Measurements from ENCODE around the gene CTNNBL1.

CTNNBL1 gene

DNA sequence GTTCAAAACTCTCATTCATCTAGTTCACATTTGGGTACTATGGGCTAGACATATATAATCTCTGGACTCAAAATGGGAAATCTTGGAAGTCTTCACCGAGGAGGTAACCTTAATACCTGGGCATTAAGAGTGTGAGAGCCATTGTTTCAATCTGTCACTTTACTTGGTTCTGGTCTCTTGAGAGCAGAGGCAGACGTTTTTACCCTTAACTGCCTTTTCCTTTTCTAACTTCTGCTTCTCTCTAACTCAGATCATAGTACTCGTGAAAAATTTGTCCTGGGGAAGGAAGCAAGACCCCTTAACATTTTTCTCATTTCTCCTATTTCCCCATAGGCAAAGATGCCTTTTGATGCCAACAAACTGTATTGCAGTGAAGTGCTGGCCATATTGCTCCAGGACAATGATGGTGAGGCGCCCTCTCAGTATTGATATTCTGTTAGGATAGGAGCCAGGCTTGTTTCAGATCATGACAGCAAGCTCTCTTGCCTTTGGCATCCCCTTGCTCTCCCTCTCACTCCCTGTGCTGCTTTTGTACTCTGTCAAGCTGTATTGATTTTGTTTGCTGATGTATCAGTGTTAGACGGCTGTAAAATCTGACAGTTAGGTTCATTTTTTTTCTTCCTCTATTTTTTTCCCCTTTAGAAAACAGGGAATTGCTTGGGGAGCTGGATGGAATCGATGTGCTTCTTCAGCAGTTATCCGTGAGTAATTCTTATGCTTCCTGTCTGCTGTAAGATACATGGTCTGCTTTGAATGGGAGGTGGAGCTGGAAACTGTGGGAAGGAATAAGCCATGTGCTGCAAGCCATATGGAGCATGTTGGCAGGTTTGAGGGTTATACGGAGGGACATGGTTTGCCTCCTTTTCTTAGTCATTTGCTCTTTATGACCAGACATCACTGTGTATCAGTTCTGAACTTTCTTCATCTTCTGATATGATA, 83.5 kb downstream of the CTNNBL1 start:
- DNase-seq (ENCODE audit: low spot score) = no peak

DNA sequence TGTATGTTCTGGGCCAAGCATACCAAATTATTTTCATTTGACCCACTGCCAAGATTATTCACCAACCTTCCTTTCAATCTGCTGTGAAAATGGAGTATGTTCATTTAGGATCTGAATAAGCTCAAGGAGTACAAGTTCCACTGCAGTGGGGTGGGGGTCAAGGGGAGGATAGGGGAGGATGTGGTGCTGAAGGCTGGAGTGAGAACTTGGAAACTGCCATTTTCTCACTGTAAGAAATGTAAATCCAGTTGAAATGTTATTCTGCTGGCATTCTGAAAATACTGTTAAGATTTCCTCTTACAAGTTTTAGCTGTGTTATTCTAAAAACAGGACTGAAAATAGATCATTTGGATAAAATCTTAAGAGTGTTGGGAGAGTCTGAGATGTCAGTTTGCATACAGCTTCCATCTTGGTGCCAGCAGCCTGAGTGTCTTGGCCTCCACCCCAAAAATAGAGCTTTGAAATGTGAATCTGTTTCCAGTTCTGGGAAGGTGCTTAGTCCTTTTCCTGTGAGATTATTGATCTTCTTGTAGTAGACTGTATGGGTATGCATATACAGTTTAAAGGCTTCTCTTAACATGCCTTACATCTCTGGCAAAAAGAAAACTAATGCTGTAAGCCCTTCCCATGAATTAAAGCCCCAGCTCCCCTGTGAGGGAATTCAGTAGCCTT, 84.3 kb downstream of the CTNNBL1 start:
- no peak for DNase-seq (ENCODE audit: low spot score)

DNA sequence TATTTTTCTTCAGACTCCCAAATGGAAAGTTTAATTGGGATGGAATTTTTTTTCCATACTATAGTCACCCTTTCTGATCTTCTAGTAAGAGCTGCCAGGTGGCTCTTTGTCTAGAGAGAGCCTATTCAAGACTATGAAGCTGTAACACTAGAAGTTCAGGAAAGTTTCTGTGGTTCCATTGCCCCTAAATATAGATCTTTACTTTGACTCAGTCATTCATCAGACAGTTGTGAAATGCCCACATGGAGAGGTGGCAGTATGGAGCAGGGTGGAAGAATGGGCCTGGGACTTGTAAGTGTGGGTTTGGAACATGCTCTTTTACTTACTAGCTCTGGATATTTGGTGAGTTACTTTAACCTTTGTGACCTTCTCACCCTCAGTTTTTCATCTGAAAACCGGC, 87.8 kb downstream of the CTNNBL1 start:
- DNase-seq (ENCODE audit: low spot score) = no peak

DNA sequence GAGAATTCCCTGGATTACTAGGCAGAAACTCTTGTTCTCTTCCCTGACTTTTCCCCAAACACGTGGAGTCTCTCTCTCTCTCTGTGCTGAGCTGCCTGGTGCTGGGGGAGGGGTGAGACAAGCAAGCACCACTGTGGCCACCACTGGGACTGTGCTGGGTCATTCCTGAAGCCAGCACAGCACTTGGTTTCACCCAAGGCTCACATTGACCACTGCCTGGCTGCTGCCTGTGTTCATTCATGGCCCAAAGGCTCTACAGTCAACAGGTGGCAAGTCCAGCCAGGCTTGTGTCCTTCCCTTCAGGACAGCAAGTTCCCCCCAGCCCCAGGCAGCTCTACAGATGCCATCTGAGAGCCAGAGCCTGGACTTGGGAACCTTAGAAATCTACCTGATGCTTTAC, 92.2 kb downstream of the CTNNBL1 start:
- DNase-seq (ENCODE audit: low spot score) = no peak

DNA sequence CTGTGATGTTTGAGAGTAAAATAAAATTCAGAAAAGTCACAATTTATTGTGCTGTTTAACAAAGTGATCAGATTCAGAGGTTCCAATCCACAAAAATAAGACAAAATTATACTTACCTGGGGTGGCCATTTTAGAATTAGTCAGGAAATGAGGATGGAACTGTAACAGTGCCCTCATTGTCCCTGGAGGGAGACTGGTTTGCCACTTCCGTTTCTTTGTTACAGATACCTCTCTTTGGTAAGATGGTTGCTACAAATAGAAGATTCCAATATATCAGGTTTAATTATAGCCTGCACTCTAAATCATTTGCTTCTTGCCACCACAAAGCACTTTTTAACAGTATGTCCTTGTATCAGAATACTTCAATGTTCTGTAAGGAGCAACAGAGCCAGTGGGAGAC, 95.6 kb downstream of the CTNNBL1 start:
- DNase-seq (ENCODE audit: low spot score) = no peak

DNA sequence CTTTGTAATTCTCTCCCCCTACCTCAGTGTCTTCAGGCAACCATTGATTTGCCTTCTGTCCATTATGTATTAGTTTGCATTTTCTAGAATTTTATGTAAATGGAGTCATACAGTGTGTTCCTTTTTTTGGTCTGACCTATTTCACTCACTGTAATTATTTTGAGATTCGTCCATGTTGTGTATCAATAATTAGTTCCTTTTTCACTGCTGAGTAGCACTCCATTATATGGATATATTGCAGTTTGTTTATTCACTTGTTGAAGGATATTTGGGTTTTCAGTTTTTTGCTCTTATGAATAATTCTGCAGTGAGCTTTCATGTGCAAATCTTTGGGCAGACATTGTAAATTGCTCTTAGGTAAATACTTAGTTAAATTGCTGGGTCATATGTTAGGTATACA, 97.1 kb downstream of the CTNNBL1 start:
- DNase-seq (ENCODE audit: low spot score) = no peak

DNA sequence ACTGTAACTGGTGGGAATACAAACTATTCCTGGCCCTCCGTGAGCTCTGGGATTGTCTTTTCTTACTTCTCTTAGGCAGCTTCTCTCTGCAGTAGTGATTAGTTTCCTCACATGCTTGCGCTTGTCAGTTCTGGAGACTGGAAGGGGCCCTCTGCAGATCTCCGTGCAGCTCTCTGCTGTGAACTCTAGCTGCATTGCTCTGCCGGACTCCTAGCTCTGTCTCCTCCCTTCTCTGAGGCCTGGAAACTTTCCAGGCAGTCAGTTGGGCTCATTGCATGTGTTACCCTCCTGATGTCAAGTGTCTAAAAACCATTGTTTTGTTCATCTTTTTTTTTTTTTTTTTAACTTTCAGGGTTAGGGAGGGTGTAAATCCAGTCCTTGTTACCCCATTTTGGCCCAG, 102.3 kb downstream of the CTNNBL1 start:
- DNase-seq (ENCODE audit: low spot score) = peak; percentile 49

DNA sequence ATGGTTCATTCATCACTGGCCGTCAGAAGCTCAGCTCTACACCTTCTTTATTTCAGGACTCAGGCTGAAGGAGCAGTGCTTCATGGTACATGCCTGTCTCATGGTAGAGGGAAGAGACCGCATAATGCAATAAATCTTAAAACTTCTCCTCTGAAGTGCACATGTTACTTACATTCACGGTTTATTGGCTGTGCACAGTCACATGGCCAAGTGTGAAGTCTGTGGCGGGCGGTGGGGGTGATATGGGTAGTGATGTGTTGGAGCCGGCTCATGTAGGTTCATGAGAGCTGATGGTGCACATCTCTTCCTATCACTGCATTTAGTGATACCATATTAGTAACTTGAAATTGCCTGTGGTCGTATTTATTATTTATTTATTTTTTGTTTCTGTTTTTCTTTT, 102.9 kb downstream of the CTNNBL1 start:
- DNase-seq (ENCODE audit: low spot score) = no peak

DNA sequence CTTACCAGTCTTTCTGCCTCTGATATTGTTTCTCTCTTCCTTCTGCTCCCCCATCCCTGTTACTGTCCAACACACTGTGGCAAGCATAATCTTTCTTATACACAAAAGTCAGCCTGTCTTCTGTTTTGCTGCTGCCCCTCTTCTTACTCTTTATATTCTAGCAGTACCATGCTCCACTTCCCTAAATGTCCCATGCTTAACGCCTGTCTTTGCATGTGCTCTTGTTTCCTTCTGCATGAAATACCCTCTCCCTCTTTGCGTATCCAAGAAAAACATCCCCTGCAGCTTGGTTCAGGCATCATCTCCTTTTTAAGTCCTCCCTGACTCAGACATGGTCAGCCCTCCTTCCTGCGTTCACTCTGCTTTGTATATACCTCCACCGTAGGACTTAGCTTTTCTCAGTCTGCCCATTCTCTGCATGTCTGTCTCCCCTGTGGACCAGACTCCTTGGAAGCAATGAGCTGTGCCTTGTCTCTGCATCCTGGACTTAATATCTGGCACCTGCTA, 103.9 kb downstream of the CTNNBL1 start:
- no peak for DNase-seq (ENCODE audit: low spot score)

DNA sequence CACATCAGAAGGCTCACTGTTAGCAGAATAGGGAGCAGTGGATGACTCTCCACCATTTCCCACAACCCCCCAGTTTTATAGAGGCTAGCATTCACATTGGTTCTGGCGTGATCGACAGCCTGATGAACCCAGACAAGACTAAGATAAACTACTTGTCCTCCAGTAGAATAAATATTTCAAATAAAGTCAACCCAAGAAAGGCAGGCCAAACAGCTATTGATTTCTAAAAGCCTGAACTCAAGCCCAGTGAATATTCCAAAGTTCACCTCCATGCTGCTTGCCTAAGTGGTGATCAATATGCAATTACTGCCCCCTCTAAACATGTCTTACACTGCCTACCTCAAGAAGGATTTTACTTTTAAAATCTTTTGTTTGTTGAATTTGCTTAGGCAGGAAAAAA, 104.5 kb downstream of the CTNNBL1 start:
- no peak for DNase-seq (ENCODE audit: low spot score)

DNA sequence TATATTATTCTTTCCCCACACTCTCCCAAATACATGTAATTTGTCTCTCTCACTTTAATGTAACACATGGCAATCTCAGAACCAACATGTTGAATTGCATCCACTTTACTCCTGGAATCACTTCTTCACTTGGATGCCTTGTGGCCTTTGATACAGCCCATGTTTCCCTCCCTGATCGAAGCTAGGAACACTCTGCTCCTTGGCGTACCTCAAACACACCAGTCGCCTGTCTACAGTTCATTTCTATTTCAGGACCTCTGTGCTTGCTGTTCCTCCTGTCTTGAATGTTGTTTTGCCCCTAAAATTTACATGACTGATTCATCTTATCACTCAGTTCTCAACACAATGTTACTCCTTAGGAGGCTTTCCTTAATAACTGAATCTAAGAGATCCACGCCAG, 106.8 kb downstream of the CTNNBL1 start:
- no peak for DNase-seq (ENCODE audit: low spot score)

DNA sequence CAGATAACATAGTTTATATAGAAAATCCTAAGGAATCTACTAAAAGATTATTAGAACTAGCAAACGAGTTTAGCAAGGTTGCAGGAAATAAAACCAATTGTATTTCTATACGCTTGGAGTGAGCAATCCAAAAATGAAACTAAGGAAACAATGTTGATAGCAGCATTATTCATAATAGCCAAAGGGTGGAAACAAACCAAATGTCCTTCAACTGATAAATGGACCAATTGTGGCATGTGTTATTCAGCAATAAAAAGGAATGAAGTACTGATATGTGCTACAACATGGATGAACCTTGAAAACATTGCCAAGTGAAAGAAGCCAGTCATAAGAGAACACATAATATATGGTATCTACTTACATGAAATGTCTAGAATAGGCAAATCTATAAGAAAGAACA, 108.1 kb downstream of the CTNNBL1 start:
- DNase-seq (ENCODE audit: low spot score) = no peak

DNA sequence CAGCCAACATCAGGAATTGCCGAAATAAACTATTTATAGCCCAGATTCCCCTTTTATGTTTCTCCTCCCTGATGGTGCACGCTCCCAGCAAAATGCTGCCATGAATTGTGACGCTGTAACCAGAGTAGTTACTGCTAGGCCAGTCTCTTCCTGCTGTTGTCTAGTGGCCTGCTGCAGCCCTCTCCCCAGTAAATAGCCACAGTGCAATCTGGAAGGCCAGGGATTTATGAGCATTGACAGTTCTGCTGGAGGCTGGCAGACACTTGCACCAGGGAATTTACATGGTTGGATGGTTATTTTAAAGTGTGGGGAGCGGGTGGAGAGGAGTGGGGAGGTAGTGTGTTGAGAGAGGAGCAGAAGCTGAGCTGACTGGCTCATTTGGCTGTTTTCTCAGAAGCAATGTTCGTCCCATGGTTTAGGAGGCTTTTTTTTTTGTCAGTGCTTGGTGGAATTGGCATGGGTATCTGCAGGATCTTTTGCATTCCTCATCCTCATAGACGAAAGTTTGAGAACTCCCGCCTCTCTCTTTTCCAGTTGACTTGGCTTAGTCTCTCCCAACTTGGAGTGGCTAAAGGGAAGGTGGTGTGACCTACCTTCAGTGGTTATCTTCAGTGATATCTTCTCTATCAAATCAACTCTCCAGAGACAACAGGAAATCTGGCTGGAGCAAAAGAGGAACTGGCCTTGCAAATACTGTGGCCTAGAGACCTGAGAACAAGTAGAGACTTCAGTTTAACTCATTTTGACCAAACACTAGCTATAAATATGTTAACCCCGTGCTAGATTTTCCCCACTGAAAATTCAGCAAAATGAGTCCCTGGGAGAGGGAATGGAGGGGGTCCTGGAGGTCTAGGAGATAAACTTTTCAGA, 109.8 kb downstream of the CTNNBL1 start:
- DNase-seq (ENCODE audit: low spot score) = no peak

DNA sequence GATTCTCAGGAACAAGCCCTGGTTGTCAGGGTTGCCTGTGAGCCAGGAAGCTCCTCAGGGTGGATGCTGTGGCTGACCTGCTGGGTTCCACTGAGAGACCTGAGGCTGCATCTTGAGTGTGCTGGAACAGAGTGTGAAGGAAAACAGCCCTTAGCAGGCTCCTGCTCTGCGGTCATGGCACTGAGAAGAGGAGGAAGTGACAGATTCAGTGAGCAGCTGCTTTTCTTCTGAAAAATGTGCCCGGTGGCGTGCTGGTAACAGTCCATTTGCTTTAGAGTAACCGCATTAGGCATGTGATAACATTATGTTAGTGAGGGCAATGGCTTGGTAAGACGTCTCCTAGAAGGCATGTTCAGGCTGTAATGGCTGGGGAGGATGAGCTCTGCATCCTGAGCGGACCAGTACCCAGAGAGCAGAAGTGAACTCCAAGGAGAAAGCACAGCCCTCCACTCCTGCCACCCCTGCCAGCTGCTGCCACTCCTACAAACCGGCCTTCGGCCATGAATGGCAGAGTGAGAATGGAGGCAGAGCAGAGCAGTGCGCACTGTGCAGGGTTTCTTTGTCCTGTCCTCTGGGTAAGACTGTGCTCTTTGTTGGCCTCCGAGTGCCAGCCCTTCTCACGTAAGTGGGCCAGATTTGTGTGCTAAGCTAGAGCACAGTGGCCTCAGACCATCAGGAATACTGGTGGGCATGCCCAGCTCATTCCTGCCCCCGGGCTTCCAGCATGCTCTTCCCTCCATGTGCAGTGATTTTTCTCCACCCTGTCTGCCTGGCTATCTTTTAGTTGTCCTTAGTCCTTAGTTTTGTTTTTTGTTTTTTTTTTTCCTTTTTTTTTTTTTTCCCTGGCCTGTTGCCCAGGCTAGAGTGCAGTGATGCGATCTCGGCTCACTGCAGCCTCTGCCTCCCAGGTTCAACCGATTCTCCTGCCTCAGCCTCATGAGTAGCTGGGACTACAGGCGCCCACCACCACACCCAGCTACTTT, 111.0 kb downstream of the CTNNBL1 start:
- DNase-seq (ENCODE audit: low spot score) = peak; percentile 73

DNA sequence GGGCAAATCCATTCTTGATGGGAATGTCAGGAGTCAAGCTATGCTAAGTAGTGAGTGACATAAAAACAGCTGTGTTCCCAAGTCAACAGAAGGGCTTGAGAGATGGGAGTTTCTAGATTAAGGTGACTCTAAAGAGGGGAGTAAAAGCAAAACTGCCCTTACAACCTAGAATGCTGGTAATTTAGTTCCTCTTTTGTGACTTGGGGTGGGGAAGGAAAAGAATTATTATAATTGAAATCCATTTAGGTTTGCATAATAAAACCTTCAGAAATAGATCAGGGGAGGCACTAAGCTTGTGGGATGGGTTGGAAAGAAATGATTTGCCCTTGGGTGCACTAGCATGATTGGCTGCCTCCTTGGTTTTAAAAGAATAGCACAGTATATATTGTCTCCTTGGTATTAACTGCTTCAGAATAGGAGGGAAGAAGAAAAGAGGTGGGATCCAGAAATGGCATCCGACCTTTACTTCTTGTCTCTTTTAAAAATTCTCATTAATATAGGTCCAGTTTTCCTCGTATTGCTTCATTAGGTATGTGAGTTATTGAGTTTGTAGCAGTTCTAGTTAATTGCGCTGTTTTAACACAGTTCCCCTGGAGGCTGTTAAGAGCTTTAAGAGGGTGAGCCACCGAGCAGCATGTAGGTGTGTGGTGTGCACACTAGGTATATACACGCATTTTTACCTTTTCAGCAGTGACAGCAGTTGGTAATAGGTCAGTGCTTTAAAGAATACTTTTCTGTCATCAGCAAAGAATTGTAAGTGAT, 113.8 kb downstream of the CTNNBL1 start:
- no peak for DNase-seq (ENCODE audit: low spot score)

DNA sequence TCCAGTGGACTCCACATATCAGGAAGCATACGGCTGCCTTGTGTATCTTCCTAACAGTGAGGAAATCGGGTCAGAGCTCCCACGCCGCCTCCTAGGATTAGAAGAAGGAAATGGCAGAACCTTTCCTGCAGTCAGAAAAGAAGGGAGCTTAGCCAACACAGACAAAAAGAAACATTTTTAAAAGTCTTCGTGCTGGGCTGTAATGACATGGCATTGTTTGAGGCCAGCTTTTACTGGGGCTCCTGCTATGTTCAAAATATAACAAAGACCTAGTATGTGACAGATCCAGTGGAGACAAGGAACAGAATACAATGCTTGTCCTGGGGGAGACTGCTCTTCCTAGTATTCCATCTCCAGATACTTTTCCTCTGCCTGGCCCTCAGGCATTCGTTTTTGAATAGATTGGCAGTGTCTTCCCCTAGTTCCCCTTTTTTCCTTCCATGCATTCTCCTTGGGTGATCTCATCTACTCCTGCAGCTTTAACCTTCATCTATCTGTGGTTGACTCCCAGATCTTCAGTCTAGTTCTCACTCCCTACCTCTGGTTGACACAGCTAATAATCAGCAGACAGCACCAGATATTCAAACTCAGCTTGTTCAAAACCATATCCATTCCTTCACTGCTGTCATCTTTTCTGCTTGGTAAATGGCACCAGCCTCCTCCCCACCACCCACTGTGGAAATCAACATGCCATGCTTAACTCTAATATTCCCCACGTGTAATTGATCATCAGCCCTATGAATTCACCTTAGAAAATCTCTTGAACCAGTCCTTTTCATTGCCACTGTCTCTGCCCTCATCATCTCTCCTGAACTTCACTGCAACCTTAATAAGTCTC, 114.6 kb downstream of the CTNNBL1 start:
- DNase-seq (ENCODE audit: low spot score) = peak; percentile 72

DNA sequence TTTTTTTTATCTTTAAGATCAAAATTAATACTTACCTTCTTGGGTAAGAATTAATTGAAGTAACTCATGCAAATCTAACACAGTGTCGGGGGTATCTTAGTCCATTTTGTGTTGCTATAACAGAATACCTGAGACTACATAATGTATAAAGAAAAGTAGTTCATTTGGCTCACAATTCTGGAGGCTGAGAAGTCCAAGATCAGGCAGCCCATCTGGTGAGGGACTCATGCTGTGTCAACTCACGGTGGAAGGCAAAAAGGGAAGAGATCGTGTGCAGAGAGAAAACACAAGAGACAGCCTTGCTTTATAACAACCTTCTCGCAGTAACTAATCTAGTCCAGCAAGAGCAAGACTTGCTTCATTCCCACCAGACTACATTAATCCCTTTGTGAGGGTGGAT, 116.2 kb downstream of the CTNNBL1 start:
- DNase-seq (ENCODE audit: low spot score) = no peak

DNA sequence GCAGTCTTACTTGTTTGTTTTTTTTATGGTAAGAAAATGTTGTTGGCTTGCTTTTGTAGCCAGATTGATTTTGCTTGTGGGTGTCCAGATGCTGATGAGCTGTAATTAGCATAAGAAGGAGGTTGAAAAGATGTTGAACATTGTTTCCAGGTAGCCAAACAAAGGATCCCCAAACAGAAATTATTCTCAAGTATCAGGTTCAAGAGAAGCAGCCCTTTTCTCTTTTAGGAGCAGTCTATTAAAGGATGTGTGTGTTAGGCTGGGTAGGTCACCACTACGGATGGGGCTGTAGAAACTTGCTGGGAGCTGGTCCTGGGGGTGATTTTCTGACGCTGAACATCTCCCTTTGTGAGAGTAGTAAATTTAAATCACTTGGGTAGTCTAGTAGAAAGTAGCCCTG, 122.2 kb downstream of the CTNNBL1 start:
- DNase-seq (ENCODE audit: low spot score) = no peak

DNA sequence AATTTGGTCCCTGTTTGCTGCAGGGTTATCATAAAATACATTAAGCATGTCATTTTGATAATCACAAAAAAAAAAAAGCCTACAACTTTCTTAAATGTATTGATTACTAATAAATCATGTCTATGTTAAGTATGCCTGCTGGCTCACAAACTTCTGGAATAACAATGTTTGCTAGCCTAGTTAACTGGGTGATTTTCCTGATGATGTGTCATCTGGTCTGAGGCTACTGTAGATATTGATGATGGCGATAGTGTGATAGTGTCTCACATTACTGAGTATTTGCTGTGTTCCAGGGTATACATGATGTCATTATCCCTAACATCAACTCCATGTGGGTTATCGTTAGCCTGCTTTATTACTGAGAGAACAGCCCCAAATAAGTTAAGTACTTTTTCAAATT, 122.9 kb downstream of the CTNNBL1 start:
- no peak for DNase-seq (ENCODE audit: low spot score)

Measured in globus pallidus (tissue), 1 donor.